Stimulated activated CD4-positive, alpha-beta T cell treated with anti-CD3 and anti-CD28 coated beads, Interleukin-12 subunit alpha, Interleukin-12 subunit beta, amount 100 ng/mL, for 4 hours (primary cell): ENCODE data around the gene CDYL2.

ENCODE experiments used
- DNase-seq: peaks from one replicate; pipeline ENCODE4 v3.0.0-alpha.2; 2020

CDYL2 gene

GRCh38 chr16:80586476-80586875 lies 217.9 kb downstream of the CDYL2 start:
- DNase-seq, result no peak

DNA sequence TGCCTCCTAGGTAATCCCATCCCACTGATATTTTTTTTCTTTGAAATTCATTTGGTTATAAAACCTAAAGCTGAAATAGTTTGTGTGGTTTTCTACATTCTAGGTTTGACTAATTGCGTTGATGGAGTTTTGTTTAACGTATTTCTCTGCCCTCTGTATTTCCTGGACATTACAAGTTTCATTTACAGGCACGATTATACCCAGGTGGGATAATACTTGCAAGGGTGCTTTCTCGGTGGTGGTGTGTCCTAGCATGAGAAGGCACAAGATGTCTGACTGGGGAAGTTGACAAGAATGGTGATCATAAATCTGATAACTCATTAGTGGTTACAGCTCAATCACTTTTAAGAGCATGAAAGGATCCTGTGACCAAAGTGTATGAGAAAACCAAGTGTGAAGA lies 218.6 kb downstream of the CDYL2 start:
- DNase-seq, result no peak

DNA sequence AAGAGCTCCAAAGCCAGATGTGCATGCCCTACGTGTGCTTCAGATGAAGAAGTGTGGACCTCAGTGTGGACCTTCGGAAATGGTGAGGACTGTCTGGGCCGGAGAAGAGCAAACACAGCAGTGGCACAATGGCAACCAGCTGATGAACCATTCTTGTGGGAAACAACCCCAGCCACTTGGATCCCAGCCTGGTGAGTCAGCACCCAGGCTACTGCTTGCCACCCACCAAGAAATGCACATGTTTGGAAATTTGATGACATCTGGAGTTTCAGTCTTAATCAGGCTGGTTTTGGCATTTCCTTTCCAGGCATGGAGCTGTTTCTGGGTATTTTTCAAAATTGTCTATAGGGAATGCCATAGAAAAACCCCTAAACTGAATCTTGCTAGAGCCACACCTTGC lies 220.9 kb downstream of the CDYL2 start:
- DNase-seq, result peak; percentile 17

DNA sequence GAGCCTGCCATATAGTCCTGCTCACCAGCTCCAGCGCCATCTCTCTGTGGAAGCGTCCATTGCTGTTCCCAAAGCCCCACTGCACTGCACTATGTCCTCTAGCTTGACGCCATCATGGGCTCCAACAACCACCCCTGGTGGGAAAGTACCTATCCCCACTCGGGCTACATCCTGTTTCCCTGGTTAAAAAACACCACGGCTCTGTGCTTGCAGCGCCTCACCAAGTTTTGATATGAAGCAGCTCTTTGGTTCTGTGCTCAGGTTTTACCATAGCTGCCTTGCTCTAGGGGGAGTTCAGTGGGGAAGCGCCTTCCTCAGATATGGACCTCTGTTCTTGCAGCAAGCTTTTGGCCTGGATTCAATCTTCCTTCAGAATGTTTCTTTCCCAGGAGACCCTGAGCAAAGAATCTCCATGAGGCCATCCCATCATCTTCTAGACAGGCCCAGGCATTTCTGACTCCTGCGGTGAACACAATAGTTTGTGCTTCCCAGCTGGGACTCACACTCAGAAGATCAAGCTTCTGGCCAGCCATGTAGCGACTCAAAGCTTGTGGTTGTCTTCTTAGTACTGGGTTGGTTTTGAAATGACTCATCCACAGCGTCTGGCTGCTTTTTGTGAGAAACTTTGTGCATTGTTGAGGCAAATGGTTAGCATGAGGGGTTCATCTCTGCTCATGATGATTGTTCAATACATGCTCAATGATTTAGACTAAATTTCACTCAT lies 224.1 kb downstream of the CDYL2 start:
- peak; percentile 34 for DNase-seq

GRCh38 chr16:80577485-80578280 lies 226.7 kb downstream of the CDYL2 start:
- no peak for DNase-seq

- no peak for DNase-seq
Measured at GRCh38 chr16:80576343-80576912, 228.0 kb downstream of the CDYL2 start.

DNA sequence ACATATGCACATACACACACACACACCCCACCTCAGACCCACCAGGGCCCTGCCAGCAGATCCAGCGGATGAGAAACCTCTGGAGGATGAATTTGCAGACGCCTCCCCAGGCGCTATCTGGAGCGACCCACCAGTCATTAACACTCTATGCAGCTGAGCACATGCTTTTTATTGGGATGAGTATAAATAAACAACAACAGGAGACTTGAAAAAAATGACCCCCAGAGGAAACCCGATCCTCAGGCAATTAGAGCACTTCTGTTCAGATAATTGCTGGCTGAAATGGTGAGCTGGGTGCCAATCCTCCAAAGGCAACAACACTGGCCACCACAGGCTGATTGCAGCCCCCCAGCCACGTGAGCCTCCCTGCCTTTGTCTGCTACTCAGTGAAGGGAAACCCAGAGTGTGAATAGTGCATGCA lies 230.7 kb downstream of the CDYL2 start:
- no peak for DNase-seq

GRCh38 chr16:80570106-80570478 lies 234.3 kb downstream of the CDYL2 start:
- no peak for DNase-seq

DNA sequence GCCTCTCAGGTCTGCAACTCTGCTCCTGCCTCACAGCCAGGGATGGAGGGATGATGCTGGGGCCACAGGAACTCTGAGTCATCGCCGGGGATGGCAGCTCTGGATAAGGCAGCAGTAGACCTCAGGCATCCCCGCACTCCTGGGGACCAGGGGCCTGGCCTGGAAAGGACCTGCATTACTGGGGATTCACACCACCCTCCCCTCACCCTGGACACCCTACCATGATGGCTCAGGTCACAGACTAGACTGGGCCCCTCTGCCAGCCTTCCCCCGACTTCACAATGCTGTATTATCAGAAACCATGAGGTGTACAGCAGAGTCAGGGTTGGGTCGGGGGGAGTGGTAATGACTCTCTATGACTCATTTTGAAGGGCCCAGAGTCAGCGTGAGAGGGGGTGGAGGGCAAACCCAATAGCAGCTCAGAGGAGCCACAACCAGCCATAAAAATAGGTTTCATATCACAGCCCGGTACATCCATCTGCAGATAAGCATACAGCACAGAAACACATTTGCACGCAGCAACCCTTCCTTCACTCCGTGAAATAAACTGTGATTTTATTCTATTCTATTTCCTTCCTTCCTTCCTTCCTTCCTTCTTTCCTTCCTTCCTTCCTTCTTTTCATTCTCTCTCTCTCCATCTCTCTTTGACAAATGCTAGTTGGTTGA lies 234.8 kb downstream of the CDYL2 start:
- peak; percentile 62 for DNase-seq

DNA sequence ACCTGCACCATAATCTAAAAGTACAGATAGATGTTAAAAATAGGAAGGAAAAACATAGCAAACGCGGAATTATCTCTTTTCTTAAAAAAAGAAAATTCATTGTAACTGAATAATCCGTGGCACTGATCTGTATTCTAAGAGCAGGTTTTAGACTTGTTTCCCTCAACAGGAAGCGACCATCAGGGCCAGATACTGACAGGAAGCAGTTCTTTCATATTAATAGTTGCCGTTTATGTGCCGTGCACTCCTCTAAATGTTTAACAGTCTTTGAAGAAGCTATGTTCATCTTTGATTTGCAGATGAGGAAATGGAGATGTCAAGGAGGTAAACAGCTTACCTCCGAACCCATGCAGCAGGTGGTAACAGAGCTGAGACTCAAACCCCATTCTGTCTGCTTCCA lies 240.0 kb downstream of the CDYL2 start:
- DNase-seq, result no peak

DNA sequence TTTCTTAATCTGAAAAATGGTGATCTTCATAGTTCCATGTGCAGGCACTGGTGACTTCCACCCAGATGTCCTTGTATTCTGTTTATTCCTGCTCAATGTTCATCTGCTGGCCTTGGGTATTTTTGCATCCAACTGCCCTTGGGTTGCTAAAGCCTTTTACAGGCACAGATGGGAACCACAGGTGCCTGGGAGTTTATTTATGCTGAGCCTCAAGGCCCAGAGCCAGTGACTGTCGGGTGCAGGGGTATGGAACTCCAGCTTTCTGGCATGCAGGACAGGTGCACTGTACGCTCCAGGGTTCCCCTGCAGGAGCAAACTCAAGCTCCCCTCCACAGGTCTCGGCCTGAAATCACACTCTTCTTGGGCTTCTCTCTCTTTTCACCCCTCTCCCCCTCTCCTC lies 241.3 kb downstream of the CDYL2 start:
- no peak for DNase-seq

DNA sequence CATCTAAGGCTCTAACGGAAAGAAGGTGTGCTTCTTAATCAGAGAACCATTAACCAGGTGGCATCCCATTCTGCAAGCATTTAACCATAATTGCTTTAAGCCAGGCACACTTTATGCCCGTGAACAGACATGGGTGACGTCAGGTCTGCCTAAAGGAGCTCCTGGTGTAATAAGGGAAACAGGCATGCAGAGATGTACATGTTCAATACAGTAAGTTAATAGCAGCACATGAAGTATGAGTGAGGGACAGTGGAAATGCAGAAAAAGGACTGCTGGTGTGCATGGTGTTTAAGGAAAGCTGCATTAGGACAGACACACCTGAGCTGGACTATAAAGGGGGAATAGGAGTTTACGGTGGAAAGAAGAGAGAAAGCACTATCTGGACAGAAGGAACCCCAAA lies 245.0 kb downstream of the CDYL2 start:
- DNase-seq, result no peak

GRCh38 chr16:80557037-80557436 lies 247.4 kb downstream of the CDYL2 start:
- no peak for DNase-seq

DNA sequence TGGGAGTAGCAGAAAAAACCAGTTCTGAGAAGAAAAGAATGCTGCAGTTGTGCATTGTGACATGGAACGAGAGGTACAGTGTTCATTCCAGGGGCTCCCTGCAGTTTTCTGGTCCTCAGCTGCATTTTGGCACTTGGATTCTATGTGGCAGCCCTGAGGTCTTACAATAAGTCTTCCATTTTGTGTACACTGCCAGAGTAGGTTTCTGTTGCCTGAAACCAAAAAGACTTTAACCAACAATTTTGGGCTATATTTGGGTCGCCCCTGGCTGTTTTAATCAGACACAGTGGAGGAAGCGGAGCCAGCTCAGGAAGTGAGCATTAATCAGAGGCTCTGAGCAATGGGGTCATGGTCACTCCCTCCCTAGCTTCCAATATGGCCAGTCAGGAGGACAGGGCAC lies 247.9 kb downstream of the CDYL2 start:
- DNase-seq, result no peak

DNA sequence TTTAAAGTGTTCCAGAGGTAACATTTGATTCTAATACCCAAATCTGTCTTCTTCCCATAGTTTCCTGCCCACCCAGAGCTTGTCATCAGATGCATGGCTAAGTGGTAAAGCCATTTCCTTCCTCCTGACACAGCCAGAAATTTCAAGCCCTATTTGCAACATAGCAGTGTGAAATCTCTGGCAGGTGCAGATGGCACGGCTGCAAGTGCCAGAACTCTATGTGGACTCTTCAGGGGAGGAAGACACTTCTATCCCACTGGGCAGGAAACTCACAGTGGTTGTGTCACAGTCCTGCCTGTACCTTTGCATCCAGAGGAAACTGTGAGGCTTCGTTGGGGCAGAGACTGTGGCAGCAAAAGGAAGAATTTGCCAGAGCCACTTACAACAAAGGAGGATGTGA lies 250.4 kb downstream of the CDYL2 start:
- no peak for DNase-seq

DNA sequence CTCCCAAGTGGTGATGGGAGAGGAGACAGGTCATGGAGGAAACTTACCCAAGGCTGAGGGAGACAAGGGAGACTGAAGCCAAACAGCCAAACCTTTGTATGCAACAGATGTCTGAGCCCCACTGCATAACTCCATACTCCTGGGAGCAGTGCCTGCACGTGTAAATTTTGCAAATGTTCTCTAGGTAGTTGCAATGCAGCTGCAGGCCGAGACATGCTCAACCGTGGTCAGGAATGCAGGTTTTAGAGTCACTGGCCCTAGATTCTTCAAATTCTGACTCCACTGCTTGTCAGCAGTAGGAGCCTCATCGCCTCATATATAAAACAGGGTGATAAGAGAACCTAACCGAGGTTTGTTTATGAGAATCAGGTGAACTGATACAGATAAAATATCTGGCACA lies 252.1 kb downstream of the CDYL2 start:
- DNase-seq, result no peak
